ENCODE data around the gene ALPG.
A peak's percentile ranks its signal among the peaks of the same experiment; 100 is the strongest.
"Not testable (repeated sequence)": the region's sequence is repeated elsewhere in the genome, so short reads cannot be mapped to it uniquely, and the experiment has no call there.

Gene ALPG

DNA sequence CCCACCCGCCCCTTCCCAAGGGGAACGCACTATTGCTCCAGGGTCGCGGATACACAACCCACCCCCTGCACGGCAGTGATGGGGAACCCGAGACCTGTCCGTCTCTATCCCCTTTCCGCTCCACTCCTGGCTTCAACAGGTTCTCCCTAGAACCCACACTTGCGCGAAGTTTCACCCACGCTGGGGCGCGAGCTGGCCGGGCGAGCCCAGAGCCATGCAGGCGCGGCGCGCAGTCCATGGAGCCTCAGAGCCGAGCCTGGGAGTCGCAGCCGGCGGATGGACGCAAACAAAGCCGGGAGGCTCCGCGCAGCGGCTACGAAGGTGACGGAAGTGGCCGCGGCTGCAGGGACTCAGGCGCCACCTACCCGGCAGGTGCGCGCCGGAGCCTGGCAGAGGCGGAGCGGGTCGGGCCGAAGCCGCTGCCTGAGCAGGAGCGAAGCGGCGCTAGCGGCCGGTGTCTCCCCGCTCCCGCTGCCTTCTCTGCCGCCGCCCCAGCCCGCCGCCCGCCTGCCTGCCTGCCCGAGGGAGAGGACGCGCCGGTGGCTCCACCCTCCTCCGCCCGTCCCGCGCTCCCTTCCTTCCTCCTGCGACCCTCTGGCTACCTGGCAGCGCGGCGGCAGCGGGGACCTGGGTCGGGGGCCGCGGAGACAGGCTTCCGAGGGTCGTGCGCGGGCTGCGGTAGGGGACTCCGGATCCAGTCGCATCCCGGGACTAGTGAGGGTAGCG lies 14.0 kb downstream of the ALPG start:
- no peak for DNase-seq

DNA sequence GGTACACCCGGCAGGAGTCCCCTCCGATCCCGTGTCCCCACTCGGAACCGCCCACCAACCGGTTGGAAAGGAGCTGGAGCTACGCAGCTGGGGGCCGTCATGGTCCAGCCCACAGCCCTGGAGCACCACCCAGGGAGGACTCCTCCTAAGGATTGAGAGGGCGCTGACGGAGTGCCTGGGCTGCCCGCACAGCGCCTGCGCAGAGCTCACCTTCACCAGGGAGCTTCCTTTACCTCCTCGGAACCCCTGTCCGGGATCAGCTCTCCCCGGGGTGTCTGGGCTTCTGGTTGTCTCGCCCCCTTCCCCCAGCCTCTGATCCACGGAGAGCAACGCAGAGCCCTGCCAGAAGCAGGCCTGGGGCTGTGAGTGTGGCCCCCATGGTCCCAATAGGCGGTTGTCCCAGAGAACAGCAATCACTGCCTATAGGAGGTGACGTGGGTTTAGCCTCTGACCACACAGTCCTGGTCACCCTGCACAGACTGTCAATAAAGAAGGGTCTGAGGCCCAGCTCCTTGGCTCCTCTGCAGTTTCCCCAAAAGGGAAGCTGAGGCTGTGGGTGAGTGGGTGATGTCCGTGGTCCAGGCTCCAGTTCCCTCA lies 14.6 kb downstream of the ALPG start:
- DNase-seq = no peak

DNA sequence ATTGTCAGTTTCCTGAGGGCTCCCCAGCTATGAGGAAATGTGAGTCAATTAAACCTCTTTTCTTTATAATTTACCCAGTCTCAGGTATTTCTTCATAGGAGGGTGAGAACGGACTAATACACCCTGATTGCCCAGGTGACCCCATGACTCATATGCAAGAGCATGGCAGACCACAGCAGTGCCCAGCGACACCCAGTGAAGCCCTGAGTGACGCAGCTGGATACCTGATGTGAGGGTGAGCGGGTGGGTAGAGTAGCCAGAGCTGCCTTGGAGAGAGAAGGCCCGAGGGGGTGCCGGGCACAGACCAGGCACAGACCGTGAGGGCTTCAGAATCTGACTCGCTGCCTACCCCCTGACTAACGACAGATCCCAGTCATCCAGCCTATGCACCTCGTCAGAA lies 15.4 kb downstream of the ALPG start:
- no peak for DNase-seq

DNA sequence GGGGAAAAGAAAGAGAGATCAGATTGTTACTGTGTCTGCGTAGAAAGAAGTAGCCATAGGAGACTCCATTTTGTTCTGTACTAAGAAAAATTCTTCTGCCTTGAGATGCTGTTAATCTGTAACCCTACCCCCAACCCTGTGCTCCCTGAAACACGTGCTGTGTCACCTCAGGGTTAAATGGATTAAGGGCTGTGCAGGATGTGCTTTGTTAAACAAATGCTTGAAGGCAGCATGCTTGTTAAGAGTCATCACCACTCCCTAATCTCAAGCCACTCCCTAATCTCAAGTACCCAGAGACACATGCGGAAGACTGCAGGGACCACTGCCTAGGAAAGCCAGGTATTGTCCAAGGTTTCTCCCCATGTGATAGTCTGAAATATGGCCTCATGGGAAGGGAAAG lies 16.4 kb downstream of the ALPG start:
- not testable (repeated sequence) for DNase-seq

DNA sequence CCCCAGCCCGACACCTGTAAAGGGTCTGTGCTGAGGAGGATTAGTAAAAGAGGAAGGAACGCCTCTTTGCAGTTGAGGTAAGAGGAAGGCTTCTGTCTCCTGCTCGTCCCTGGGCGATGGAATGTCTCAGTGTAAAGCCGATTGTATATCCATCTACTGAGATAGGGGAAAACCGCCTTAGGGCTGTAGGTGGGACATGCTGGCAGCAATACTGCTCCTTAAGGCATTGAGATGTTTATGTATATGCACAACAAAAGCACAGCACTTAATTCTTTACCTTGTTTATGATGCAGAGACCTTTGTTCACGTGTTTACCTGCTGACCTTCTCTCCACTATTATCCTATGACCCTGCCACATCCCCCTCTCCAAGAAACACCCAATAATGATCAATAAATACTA lies 16.8 kb downstream of the ALPG start:
- DNase-seq = not testable (repeated sequence)

DNA sequence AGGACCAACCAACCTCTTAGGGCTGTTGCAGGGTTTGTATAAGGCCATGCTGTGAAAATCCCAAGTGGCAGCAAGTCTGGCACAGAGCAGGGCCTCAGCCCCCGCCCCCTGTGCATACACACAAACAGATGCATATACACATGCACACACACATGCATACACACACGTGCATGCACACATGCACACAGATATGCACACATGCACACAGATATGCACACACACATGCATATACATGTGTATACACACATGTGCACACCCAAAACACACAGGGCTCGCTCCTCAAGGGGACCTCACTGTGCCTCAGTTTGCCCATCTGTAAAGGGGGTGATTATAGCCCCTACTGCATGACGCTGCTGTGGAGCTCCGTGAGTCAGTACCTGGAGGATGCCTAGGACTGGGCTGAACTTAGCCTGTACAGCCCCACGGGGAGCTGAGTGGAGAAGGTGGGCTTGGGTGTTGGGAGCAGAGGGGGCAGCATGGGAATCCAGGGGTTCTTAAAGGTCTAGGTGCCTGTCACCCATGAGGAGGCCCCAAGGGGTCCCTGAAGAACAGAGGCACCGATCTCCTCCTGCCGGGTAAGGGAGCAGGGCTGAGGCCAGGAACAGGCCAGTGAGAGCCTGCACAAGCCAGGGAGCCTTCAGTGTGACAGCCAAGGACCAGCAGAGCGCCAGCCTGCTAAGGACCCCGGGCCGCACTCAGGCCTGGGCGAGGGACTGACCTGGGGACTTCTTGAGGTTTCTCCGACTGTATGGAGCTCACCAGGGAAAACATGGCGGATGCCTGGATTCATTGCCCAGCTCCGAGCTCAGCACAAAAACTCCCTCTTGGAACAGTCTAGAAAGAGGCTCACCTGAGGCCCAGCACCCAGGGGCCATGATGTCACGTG lies 25.3 kb downstream of the ALPG start:
- DNase-seq = no peak

DNA sequence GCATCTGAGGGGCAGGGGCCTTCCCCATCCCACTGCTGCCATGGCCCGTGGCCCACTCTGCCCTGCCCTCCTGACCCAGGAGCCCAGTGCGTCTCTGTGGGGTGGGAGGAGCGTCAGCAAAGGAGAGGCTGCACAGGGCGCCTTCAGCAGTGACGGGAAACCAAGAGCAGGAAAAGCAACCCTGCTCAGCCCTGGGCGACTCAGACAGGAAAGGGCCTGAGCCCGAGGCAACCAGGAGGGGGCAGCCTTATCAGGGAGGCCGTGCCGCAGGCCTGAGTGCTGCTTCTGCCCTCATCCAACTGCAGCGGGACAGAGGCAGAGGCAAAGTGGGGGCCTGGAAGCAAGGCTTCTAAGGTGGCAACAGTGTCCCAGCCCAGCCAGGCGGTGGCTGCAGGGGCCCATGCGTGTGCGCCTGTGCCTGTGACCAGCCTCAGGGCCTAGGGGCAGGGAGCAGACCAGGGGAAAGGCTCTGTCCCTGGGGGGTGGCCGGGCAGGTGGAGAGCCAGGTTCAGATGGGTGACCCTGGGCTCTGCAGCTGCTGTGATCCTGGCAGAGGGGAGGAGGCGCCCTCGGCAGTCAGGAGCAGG lies 26.0 kb downstream of the ALPG start:
- DNase-seq = no peak

DNA sequence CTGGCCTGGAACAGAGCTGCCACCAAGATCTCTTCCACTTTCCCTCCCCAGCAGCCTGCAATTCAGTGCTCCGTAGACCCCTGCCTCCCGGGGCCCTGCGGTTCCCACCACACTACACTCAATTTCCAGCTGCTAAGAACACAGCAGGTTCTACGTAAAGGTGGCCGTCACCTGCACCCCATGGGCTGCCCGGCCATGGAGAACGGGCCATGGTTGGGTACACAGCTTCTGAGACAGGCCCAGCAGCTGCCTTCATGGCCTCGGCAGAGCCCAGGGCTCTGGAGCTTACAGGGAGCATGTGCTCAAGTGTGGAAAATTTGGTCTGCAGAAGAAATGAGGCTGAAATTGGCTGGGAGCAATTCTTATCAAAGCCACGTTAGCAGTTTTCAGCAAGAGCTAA lies 27.0 kb downstream of the ALPG start:
- DNase-seq = not testable (repeated sequence)

DNA sequence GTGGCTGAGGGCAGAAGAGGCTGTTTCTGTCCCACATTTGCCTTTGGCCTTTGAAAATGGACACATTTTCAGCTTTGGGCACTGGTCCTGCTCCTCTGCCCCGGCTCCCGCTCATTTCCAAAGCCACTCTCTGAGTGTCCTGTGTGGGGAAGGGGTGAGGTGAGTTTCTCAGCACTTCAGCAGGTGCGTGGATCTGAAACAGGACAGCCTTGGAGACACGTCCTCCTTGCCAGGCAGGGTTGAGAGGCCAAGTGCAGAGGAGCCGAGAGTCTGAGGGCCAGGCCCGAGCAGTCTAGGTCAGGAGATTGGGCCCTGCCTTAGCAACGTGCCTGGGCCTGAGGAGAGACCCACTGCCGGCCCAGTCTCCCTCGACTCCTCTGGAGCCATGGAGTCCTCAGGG lies 27.4 kb downstream of the ALPG start:
- DNase-seq = no peak

DNA sequence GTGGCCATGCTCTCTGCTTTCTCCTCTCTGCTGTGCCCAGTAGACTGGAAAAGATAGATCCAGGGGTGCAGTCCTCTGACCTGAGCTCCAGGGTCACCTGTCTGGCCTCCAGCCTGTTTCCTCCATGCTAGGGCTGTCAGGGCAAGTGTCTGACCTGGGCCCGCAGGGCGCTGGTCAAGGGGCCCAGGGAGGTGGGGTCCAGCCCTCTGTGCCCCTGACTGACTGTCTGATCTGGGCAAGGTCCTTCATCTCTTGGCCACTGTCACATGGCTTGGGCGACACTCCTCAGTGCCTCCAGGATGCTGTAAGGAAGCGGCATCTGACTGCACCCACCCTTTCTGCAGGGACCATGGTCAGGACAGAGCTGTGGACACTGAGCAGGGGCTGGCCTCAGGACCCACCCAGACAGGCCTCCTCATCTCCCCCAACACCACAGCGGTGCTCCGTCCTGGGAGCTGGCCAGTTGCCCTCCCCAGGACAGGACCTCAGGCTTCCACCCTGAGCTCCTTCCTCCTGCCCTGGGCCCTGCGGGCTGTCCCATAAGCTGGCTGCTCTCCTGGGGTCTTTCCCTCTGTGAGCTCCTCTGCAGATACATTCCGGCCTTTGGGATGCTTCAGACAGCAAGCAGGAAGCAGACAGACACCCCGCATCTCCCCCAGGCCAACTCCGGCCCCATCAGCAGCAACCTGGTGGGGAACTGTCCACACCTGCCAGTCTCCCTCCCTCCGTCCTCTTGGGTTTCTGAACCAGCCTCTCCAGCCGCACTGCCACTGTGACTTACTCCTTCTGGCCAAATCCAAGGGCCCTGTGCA lies 28.1 kb downstream of the ALPG start:
- DNase-seq = no peak

DNA sequence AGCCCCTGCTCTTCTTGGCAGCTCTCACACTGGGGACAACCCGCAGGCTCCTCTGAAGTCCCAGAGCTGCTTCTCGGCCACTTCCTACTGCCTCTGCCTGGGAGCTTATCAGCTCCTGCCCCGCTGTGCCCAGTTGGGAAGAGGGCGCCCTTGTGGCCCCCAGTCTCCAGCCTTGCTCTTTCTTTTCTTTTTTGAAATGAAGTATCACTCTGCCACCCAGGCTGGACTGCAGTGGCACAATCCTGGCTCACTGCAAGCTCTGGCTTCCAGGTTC lies 28.7 kb downstream of the ALPG start:
- no peak for DNase-seq

DNA sequence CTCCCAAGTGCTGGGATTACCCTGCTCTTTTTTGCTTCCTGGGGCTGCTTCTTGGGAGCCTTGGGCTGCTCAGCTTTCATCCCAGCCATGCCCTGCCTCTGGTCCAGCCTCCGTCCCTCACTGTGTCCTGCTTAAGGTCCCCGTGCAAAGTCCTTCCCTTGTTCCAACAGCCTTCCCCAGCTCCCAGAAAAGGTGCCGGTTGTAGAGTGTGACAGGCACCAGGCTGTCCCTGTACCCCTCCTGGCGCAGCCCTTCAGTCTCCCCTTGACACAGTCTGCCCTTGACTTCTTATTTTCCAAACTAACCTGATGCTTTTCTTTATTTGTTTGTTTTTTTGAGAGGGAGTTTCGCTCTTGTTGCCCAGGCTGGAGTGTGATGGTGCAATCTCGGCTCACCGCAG lies 29.2 kb downstream of the ALPG start:
- DNase-seq = no peak

DNA sequence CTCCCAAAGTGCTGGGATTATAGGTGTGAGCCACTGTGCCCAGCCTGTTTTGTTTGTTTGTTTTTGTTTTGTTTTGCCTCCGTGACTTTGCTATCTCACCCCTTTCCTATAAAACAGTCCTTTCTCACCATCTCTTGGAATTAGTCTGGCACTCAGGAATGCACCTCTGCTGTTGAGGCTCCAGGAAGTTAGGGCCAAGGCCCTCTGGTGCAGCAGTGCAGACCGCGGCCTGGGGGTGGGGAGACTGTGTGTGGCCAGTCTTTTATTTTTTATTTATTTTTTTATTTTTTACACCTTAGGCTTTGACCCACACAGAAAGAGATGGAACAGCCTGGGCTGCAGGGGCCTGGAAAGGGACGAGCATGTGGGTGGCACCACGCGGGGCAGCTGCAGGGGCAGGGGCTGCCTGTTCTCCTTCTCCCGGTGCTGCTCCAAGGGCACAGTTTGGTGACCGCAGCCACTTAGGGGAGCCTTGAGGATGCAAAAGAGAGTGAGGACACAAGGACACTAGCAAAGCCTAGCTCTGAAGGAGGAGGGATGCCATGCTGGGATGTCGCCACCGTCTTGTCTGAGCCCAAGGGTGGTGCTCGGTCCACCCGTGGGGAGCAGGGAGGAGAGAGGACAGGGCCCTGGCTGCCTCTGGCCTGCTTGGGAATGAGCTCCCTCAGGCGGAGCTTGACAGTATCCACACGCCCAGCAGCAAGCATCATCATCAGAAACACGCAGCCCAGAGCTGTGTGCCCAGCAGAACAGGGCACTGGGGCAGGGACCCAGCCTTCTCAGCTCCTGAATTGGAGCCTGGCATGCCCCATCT lies 29.9 kb downstream of the ALPG start:
- no peak for DNase-seq

DNA sequence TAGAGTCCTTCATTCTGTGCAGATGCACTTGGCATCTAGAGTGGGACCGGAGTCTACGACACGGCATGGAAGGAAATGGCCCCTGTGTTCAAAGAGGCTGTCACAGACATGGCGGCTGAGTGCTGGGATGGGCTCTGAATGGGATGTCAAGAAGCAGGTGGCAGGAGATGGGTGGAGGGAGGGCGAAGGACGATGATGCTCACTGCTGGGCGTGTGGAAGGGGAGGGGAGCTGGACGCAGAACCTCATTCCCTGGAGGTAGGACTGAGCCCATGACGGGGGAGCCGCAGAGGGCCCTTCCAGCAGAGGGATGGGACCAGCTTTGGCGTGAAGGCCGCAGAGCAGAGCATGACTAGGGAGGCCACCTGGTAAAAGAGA lies 30.5 kb downstream of the ALPG start:
- DNase-seq = no peak

DNA sequence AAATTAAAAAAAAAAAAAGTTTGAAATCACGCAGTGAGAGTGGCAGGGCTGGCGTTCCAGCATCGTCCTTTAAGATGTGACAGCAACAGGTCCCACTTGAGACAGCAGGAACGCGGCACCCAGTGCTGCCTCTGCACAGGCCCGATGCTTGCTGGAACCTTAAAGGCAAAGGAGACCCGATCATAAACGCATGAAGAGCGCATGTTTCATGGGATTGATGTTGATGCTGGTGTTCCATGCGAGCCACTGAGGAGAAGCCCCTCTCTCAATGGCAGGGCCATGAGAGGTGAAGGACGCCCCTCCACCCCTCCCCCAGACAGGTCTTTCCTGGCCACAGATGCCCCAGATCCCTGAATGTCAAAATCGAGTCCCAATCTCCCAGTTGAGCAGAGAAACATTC lies 31.4 kb downstream of the ALPG start:
- DNase-seq = no peak

DNA sequence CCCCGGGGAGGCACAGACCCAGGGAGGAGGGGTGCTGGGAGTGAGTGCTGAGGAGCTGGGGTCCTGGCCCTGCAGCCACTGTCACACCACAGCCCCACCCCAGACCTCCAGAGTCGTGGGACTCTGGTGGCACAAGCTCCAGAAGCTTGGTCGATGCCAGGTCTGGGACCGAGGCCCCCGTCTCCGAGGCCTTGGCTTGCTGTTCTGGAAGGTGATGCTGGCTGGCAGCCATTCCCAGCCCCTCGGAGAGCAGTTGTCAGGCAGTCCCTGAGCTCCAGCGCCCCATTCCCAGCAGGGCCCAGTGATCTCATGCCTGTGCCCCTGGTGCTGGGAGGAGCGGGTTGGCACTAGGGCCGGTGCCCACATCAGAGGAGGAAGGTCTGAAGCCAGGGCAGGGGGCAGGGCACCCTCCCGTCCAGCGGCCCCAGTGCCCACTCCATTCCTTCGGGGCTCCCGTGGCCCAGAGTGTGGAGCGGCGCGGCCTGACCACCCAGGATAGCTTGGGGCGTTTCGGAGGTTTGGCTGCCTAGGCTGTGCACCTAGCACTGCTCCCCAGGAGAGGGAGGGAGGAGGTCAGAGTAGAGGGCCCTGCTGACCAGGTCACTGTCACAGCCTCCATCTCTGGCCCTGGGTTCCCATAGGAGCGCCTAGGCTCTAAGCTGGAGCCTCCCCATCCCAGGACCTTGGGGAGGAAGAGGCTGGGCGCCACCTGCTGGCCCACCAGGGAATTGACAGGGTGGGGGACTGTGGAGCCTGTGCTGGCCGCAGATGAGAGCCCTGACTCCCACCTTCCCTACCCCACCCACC lies 32.5 kb downstream of the ALPG start:
- DNase-seq = peak; percentile 28

DNA sequence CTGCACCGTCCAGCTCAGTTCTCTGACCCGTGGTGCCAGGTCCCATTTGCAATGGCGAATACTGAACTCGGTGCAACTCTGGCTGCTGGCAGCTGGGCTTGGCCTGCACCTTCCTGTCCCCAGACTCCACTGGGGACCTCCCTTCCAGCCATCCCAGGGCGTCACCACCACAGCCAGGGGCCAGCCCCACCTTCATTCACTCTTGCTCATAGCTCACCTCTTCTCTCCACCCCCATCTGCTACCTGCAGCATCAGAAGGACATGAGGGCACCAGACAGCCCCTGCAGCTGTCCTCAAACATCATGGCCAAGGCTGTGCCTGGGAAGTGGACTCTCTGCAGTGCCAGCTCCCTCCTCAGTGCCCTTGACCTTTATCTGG lies 33.1 kb downstream of the ALPG start:
- no peak for DNase-seq

DNA sequence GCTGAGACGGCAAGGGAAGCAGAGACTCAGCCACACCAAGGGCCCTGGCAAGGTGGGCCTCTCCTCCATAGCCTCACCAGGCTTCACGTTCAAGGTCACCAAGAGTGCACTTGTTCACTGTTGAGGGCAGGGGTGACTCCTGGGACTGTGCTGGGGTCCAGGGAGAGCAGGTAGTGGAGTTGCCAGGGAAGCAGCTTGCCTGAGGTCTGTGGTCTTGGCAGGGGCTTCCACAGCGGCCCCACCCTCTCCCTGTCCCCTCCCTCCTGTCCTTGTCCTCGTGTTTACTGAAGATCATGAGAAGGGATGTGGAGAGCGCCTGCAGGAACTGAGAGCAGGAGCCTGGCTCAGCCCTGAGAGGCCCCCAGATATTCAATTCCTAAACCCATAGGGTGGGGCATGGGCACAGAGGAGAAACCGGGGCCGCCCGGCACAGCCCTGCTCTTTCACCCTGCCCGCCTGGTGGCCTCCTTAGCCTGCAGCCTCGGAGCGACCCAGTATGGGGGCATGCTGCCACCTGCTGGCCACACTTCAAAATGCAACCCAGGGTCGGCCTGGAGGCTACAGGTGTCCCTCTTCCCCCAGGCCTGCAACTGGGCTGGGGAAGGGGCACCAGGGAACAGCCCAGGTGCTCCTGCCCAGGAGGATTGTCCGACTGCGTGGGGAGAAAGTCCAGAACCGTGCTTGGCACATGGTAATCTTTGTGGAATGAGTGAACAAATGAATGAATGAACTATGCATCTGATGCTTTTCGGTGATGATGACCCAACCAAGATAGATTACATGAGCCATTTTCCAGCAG lies 33.8 kb downstream of the ALPG start:
- DNase-seq = peak; percentile 71

DNA sequence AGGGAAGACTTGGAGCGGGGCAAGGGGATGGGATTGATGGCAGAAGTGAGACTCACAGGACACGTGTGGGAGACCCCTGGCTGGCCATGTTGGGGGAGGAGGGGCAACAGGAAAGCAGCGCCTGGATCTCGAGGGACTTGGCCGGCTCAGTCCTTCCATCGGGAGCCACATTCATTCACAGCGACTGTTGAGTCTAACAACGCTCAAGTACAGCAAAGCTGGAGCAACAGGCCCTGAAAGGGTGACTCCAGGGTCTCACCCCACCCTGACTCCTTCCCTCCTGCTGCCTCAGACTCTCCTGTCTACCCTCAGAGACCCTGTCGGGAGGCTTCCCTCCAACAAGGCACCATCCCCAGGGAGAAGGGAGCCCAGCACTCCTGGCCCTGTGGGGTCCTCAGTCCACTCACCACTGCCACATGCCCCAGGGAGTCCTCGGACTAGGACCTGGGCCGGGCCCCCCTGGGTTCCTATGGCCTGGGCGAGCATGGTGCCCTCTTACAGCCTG lies 34.6 kb downstream of the ALPG start:
- DNase-seq = no peak

DNA sequence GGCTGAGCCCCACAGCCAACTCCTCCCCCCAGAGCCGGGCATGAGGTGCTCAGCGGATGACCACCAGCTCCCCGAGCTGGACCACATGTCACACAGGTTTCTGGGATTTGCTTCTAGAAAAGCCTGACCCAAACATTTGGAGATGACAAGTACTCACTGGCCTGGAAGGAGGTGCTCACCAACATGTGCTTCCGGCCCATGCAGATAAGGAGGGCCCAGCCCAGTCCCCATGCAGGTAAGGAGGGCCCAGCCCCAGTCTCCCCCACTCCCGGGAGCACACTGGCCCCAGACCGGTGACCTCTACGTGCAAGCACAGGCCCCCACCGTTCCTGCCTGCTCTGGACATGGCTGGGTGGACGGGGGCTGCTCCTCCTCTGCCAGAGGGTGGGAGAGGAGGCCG lies 35.3 kb downstream of the ALPG start:
- not testable (repeated sequence) for DNase-seq

All from CD4-positive, alpha-beta T cell treated with Interleukin-4 for 4 hours (primary cell).